HG03159 (cell line): ENCODE data around the gene CFAP251.

Experiments used
- ATAC-seq: cut with Tn5 transposase; IDR thresholded peaks from one replicate; pipeline ENCODE4 v1.9.1; 2021; ENCODE audit warnings: mild to moderate bottlenecking, moderate library complexity; ENCODE audit not compliant: unreplicated experiment

The CFAP251 gene

DNA sequence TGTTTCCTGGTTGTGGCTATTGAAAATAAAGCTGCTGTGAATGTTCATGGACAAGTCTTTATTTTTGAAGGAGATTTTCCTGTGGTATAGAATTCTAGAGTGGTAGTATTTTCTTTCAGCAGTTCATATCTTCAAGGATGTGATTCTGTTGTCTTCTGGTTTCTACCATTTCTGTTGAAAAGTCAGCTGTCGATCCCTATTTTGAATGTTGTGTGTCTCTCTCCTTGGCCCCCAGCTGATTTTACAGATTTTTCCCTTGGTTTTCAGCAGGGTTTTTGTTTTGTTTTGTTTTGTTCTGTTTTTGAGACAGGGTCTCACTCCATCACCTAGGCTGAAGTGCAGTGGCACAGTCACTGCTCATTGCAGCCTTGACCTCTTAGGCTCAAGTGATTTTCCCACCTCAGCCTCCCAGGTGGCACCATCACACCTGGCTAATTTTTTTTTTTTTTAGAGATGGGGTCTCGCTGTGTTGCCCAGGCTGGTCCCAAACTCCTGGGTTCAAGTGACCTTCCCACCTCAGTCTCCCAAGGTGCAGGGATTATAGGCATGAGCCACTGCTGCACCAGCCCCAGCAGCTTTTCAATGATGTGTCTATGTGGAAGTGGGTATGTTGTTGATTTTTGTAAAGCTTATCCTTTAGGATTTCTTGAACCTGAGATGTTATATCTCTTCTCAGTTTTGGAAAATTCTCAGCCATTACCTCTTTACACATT, 28.1 kb downstream of the CFAP251 start:
- no peak for ATAC-seq

DNA sequence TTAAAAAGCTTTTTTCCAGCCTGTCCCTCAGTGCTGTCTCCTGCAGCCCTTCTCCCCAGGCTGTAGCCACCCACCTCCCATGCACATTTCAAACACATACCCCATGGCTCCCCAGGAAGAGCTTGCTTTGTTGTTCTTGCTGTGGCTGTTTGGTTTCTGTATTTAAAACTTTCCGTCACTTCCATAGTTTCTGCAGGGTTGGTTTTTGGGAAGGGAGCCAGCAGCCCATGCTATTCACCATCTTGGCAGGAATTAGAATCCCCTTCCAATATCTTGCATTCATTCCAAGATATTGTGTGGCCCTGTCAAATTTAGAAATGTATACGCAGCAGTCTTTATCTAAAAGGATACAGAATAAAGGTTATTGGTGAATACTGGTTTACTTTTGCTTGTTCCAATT, 29.6 kb downstream of the CFAP251 start:
- no peak for ATAC-seq

DNA sequence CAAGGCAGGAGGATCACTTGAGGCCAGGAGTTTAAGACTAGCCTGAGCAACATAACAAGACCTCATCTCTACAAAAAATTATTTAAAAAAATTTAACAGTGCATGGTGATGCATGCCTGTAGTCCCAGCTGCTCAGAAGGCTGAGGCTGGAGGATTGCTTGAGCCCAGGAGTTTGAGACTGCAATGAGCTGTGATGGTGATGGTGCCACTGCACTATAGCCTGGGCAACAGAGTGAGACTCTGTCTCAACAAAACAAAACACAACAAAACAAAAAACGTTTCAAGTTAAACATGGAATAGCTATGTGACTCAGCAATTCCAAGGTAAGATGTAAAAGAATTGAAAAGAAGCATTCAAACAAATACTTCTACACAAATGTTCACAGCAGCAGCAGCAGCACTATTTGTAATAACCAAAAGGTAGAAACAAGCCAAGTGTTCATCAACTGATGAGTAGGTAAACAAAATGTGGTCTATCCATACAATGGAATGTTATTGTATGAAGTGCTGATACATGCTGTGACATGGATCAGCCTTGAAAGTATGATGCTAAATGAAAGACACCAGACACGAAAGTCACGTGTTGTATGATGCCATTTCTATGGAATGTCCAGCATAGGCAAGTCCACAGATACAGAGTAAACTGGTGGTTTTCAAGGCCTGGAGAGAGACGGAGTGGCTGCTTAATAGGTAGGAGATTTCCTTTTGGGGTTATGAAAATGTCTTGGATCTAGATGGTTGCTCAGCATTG, 31.4 kb downstream of the CFAP251 start:
- no peak for ATAC-seq

DNA sequence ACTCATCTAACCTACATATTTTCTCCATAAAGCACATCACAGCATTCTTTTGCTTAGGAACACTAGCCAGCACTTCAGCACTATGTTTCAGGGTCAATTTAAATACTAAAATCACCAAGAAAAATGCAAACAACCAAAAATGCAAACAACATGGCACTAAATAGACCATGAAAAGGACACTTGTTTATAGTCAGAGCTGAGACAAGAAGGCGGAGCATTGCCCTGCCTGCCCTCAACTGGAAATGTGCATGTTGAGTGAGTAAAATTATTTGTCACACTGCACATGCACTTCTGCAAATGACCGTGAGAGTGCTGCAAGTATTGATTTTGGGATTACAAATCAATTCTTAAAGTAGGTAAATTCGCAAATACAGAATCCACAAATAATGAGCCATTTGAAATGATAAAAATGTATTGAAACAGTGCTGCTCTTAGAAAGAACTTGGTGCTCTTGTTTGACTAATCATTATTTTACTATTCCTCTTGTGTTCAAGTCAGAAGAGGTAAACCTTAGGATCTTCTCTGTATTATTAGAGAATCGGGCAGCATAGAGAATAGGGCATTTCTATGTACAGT, 34.8 kb downstream of the CFAP251 start:
- no peak for ATAC-seq

DNA sequence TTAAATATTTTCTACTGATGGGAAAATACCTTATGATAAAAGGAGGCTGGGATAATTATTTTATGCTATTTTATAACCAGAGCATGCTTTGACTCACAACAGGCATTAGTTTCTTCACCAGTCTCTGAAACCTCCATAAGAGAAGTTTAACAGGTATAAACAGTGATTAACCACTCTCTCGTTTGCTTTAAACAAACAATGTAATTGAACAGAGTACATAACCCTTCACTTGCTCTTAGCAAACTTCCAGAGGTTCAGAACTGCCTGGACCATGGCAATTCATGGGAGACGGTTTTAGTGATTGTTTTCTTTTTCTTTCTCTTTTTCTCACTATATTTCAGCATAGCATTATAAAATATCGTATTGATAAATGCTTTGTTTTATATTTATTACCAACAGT, 35.3 kb downstream of the CFAP251 start:
- ATAC-seq: no peak

DNA sequence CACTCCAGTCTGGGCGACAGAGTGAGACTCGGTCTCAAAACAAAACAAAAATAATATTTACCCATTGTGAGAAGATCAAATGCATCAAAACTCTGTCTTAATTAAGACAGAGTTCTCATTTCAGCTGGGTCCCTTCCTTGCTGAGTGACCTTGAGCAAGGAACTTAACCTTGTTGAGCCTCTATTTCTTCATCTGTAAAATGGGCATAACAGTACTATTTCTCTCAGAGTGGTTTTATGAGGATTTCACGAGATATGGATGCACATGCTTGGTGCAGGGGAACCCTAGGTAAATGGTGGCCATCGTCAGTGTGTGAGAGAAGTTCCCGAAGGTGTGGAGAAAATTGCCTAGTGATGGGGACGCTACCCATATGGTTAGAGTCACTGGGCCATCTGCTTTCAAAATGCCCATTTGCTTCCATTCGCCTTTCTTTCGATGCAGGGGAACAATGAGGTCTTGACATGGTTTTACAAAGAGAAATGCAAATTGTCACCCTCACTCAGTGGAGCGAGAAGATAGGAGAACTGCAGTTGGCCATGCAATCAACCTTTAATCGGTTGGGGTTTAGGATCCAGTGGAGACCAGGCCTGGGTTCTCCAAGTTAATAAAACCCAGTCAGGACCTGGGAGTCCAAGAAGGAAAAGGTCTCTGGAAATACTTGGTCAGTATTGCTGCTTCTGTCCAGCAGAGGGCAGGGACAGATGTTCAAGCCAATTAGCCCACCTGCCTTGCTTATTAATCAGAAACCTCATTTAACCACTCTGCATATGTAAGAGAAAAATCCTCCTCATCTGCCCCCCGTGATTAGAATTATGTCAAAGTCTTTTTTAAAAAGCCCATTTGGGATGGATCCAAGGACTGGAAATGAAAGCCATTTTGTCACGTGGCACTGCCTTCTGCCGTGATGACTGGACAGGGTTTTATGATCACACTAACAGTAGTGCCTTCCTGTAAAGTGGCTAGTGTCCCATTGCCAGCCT, 37.2 kb downstream of the CFAP251 start:
- ATAC-seq: no peak

DNA sequence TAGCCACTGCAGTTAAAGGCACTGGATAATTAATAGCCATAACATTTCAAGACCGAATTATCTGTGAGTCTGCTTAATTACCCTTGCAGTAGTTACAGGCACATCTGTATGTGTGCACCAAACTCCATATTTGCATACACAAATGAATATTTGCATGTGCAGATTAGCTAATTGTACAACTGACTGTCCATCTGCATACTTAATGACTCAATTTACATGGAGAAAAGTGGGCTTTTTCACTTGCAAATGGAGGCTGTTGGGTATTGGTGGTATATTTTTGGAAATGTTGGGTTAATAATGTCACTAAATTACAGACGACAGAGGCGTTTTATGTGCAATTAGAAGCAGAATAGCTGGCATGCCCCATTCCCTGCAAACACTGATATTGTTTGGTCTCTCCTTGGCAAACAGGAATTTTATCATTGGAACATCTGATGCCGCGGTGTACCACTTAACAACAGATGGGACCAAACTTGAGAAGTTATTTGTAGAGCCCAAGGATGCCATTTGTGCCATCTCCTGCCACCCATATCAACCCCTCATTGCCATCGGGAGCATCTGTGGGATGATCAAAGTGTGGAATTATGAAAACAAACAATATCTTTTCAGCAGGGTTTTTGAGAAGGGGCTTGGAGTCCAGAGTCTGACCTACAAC, 39.6 kb downstream of the CFAP251 start:
- no peak for ATAC-seq

DNA sequence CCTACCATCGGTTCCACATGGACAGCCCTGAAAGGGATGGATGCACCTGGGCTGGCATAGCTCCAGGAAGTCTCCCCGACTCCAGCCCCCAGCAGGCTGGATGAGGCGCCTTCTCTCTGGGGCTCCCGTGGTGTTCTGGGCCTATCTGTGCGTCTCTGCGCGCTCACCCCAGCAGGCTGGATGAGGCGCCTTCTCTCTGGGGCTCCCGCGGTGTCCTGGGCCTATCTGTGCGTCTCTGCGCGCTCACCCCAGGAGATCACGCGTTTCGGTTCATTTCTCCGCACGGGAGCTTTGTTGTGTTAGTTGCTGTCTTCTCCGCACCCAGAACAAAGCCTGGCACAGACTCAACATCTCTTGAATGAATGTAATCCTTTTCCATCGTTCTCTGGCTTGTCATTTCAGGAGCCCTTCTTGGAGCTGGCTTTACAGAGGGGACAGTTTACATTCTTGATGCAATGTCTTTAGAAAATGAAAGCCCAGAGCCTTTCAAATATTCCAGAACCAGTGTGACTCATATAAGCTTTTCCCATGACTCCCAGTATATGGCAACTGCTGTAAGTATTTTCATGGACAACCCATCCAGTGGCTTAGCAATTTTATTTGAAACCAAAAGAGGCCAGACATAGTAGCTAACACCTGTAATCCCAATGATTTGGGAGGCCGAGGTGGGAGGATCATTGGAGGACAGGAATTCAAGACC, 40.3 kb downstream of the CFAP251 start:
- no peak for ATAC-seq

DNA sequence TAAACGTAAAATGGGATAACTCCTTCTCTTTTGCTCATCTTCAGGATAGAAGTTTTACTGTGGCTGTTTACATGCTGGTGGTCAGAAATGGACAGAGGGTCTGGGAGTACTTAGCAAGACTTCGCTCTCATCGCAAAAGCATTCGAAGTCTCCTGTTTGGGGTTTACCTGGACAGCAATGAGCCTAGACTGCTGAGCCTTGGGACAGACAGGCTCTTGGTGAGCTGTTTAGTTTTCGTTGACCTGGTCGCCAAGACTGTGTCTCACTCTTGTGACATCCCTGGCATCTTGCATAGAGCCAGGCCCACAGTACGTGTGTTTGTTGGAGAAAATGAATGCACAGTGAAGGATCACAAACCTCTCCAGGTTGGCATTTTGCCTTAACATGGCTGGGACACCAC, 42.1 kb downstream of the CFAP251 start:
- no peak for ATAC-seq

DNA sequence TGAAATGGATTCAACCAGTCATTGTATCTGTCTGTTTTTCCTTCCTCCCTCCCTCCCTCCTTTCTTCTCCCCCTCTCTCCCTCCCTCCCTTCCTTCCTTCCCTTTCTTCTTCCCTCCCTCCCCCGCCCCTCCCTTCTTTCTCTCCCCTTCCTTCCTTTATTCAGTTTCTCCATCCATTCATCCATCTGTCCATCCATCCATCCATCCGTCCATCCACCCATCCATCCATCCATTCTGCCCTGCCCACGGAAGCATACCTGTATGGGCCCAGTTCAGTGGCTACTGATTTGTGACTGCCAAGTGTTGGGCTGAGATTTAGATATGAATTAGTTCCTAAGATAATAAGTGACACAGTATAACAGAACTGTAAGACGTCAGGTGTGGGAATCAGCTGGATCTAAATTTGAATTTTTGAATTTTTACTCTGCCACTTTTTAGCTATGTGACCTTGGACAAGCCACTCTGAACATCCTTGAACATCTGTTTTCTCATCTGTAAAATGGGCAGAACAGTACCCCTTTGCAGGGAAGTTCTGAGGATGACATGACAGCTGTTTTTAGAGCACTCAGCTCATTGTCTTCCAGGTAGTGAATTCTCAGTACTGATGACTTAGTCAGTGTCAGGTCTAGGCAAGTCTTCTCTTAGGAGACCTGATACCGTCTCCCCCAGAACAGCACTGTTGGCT, 42.9 kb downstream of the CFAP251 start:
- no peak for ATAC-seq

DNA sequence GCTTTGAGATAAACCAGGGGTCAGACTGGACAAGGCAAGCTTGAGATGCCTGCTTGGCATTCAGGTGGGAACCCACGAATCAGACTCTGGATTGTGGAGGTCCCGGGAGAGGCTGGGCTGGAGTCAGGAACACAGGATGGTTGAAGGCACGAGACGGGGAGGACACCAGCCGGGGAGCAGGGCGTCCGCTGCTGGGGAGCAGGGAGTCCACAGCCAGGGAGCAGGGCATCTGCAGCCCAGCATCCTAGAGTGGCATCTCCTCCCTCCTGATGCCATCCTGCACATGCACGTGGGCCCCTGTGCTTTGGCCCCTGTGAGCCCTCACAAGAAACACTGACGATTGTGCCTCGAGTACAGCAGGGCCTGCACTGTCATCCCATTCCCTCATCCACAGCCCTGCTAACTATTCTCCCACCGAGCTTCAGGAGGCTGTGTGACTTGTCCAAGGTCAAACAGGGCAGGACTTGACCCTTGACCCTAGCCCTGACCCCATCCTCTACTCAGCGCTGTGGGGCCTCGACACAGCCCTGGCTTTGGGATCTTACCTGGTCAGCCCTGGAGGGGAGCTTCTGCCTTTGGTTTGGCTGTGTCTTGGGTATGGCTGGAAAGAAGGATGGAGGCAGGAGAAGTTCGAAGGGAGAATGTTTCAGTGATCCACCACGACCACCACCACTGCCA, 45.1 kb downstream of the CFAP251 start:
- ATAC-seq: no peak

DNA sequence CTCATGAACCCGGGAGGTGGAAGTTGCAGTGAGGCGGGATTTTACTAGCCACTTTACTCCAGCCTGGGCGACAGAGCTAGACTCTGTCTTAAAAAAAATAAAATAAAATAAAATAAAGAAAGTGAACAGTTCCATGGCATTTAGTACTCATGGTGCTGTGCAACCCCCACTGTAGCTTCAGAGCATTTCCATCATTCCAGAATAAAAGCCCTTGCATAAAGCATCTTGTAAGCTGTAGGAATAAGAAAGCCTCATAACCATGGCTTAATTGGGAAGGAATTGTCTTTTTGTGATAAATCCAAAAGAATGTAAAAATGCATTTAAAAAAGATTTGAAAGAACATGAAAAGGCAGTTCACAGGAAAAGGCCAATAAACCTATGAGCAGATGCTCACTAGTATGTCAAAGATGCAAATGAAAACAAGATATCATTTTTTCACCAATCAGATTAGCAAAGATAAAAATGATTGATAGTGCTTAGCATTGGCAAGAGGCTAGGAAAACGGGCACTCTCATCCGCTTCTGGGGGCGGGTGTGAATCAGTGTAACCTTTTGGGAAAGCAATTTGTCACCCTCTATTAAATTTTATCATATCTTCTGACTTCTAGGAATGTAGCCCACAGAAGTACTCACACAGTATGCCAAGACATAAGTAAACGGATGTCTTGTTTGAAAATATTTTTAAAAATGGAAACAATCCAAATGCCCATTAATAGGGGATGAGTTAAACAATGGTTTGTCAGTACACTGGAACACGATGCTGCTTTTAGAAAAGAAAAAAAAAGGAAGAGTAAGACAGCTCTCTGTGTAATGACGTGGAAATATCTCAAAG, 46.6 kb downstream of the CFAP251 start:
- no peak for ATAC-seq

DNA sequence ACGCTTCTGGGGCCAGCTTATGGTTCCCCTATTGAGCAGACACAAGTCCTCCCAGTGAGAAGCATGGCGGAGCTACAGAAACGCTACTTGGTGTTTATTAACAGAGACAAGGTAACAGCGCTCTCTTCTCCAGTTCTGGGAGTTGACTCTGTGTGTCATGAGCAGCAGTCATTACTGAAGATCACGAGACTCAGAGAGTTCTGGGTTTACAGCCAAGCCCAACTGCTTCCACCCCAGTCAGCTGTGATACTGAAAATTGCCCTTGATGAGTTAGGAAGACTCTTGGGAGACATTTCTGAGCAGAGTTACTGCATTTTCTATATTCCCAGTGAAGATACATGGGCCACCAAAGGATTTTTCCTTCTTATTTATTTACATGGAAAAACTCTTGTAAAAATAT, 48.6 kb downstream of the CFAP251 start:
- no peak for ATAC-seq

DNA sequence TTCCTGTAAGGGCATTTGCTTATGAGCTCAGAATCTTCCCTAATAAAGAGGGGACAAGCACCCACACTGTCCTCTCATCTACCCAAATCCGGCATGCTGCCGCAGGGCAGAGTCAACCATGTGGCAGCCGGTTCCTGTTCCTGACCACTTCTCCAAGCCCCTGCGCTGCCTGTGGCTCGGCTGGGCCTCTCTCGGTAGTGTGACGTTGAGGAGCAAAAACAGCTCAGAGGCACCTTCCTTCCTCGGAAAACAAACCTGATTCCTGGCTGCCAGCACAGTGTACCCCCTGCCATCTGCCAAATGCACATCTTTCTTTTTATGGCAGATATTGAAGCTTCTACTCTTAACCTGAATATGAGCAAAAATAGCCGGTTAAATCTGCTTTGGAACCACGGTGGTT, 50.5 kb downstream of the CFAP251 start:
- ATAC-seq: no peak

DNA sequence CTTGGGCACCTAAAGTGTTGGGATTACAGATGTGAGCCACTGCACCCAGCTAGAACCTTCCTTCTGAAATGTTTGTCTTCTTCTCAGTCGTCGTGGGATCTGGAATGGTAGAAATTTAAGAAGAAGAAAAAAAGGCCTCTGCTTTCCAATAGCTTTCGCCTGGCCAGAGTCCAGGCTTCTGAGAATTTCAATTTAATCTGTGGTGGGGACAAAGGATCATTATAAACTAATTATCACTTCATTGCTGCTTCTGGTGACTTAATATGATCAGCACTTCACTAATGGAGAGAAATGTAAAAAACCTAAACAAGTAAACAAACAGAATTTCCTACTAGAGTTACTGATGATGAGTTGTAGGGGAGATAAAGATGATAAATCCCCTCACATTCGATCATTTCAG, 51.3 kb downstream of the CFAP251 start:
- no peak for ATAC-seq

DNA sequence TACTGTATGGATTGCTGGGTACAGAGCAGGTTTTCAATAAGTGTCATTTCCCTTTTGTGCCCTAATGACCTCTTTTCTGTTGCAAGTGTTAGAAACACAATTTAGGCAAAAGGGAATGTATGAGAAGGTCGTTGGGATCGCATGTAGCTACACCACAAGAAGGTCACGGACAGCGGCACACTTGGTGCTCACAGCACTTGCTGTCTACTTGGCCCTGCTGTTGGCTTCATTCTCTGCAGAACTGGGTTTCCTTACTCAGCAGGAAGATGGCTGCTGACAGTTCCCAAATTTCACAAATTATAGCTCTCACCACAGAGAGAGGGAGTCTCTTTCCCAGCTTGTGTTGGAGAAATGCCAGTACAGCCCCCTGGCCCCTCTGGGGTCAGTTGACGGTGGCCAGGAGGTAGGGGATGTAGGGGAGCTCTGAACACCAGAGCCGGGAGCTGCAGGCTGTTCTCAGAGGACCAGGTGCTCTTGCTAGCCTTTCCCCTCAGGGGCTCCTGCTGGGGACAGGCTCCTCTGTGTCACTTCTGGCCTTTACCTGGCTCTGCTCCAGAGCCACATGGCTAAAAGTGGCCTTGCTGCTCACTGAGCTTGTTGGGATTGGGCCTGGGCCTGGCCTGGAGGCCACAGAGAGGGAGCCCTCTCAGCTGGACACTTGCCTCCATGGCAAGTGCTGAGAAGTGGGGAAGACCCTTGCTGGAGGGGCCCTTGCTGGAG, 52.3 kb downstream of the CFAP251 start:
- ATAC-seq: no peak
